Activated T-cell treated with anti-CD3 and anti-CD28 coated beads, Interleukin-2, amount 50 U/mL, for 4 hours (primary cell): Measurements from ENCODE around the gene TNFAIP2. TPM values are rescaled to one million over a fixed set of nuclear protein-coding genes. Genes with fewer than 3 reads are reported as not detected.
"Not testable (repeated sequence)": the region's sequence is repeated elsewhere in the genome, so short reads cannot be mapped to it uniquely, and the experiment has no call there.

Experiments
- ATAC-seq, 2 donors: fragments of 200-7000 bp; cut with Tn5 transposase; one replicate each; pipeline ENCODE4 v1.10.0; 2021
- DNase-seq: peaks from one replicate; pipeline ENCODE4 v3.0.0-alpha.2; 2020
- H3K27me3 Mint-ChIP-seq: one replicate; pipeline ENCODE4 v1.8.0; 2021; ENCODE audit warnings: low read depth, mixed read lengths
- H3K36me3 Mint-ChIP-seq: one replicate; pipeline ENCODE4 v1.8.0; 2022; ENCODE audit warnings: mixed read lengths; ENCODE audit not compliant: insufficient read depth
- H3K4me1 Mint-ChIP-seq: one replicate; pipeline ENCODE4 v1.8.0; 2021; ENCODE audit warnings: low read depth, mixed read lengths
- H3K4me3 Mint-ChIP-seq: one replicate; pipeline ENCODE4 v1.8.0; 2021; ENCODE audit warnings: mild to moderate bottlenecking, moderate library complexity, mixed read lengths
- H3K9me3 Mint-ChIP-seq: one replicate; pipeline ENCODE4 v1.8.0; 2021; ENCODE audit warnings: mixed read lengths
- total RNA-seq, 3 donors: library from RNA; stranded (reverse); gene quantifications; one replicate each; pipeline ENCODE4 v1.2.1, GENCODE V29; 2021

The TNFAIP2 gene
- total RNA-seq, 3 donors from 2014 or later = 1.4 to 10.4 (median 6.4) TPM

DNA sequence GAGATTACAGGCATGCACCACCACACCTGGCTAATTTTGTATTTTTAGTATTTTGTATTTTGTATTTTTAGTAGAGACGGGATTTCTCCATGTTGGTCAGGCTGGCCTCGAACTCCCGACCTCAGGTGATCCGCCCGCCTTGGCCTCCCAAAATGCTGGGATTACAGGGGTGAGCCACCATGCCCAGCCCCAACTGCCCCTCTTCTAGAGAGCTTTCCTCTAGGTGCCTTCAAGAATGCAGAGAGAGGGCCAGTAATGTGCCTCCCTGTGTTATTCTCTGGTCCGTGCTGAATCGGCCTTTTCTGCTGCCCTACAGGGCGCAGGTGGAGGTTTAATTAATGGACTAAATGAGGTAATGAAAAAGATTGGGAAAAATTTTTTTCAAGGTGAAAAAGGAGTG, 3.7 kb upstream of the TNFAIP2 start:
- H3K4me1 Mint-ChIP-seq, H3K9me3 Mint-ChIP-seq, ATAC-seq, H3K36me3 Mint-ChIP-seq, H3K4me3 Mint-ChIP-seq, DNase-seq: not testable (repeated sequence)
- peaks cover 30% of the 10 kb centered on the region for H3K27me3 Mint-ChIP-seq

DNA sequence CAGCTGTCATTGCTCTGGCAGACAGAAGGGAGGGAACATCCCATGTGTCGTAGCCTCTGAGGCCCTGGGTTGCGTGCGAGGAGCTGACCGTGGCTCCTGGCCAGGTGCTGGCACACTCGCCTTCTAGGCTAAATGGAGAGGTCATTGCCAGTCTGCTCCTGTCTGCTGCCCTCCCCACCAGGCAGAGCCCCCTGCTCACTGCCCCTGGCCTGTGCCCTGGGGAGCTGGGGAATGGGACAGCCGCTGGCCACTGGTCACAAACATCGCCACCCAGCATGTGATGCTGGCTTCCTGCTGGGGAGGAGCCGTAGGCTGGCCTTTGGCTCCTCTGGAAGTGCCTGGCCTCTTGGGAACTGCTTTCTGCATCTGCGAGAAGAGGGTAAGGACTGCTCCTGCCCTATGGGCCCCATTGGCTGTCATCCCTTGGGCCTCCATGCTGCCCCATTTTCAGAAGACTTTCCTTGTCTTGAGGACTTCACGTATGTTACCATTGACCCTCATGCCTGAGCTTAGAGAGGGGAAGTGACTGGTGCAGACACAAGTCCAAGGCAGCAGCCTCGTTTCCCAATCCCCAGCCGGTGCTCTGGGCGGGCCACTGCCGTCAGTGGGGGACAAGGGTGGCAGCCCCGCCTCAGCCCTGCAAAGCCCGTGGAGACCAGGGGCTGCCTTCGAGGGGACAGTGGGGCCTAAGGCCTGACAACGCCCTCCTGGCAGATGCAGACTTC, 2.0 kb upstream of the TNFAIP2 start:
- Mint-ChIP-seq H3K36me3 (no peaks in the 10 kb centered on the region), H3K4me3 (no peak overlapping the region), H3K27me3 (peaks cover 30% of the 10 kb centered on the region), H3K9me3 (no peaks in the 10 kb centered on the region), H3K4me1 (peaks cover 2% of the 10 kb centered on the region)
- DNase-seq (no peak), ATAC-seq (no peak)

DNA sequence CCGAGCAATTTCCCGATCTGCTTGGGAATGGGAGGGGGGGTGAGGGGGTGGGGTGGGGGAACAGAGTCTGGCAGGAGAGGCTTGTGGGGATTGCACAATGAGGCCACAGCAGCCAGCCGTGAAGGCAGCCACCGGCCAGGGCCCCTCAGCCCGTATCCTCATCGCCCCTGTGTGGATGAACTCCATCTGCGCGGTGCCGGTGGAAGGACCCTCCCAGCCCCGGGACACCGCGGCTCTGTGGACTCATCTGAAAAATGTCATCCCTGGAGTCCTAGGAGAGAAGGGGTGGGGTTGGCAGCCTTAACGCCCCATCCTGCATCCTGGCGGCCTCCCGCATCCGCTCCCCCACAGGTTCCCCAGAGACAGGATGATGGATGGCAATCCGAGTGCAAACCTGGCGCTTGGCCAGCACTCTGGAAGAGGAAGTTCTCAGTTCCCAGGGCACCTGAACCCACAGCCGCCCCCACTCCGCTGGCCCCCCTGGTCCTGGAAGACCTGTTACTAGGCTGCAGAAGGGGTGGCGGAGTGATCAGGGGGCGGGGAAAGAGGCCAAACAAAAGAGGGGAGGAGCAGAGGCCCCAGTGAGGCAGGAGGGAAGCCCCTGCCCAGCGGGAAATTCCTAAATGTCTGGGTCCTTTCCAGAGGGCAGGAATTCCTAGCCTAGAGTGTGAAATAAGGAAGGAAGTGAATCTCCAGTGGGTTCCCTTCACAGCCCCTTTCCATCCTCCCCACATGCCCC, 1.2 kb upstream of the TNFAIP2 start:
- peaks cover 2% of the 10 kb centered on the region for H3K4me1 Mint-ChIP-seq
- no peak for ATAC-seq
- peaks cover 30% of the 10 kb centered on the region for H3K27me3 Mint-ChIP-seq
- no peaks in the 10 kb centered on the region for H3K9me3 Mint-ChIP-seq
- no peaks in the 10 kb centered on the region for H3K36me3 Mint-ChIP-seq
- DNase-seq = no peak
- H3K4me3 Mint-ChIP-seq = peak overlapping the region; percentile 31

DNA sequence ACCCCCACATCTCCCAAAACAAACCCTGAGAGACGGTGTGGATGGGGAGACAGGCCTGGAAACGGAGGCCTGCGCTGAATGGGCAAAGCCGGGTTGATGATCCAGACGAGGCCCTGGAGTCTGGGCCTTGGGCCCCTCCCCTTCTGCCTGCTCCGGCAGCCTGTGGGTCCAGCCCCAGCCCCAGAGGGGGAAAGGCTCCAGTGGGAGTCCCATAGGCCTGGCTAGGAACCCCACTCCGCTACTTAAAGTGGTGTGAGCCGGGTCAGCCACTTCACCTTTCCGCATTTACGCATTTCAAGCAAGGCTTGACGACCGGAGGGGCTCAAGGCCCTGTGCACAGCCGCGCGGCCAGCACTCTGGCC, 695 bp upstream of the TNFAIP2 start:
- H3K27me3 Mint-ChIP-seq = peaks cover 30% of the 10 kb centered on the region
- no peak overlapping the region for H3K4me3 Mint-ChIP-seq
- H3K4me1 Mint-ChIP-seq = peaks cover 2% of the 10 kb centered on the region
- DNase-seq = no peak
- no peaks in the 10 kb centered on the region for H3K9me3 Mint-ChIP-seq
- H3K36me3 Mint-ChIP-seq = no peaks in the 10 kb centered on the region
- ATAC-seq = peak in 1 of 2 donors; percentile 16

DNA sequence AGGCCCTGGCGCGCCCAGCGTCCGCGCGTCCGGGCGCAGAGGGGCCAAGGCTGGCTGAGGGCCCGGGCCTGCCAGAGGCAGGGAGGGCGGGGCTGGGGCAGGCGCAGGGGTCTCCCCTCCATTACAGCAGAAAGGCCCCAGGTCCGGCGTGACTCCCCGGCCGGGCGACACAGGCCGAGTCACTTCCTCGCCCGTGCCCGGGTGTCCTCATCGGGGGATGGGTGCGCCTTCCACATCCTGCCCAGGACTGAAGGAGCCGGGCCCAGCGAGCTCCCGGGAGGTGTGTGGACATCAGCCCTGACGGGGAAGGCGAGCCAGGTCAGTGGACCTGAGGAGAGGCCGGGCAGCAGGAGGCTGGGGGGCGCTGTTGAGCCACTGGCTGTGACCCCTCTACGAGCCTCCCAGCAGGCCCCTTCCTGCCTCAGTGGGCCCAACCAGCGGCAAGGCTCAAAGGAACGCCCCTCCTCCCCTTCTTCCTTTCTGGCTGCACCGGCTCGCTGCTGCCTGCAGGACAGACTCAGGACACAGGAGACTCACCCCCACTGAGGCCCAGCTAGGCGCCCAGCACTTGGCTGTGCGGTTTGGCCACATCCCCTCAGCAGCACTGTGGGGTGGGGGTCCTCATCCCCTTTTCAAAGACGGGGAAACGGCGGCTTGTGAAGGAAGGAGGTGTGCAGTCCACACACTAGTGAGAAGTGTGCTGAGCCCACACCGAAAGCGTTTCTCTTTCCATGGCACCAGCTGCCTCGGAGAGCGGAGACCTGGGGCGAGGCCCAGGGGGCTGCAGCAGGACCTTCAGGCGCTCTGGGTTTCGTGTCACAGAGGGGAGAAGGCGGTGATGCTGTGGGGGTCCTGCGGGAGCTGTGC, 606 bp downstream of the TNFAIP2 start:
- Mint-ChIP-seq H3K9me3 (no peaks in the 10 kb centered on the region), H3K4me1 (peaks cover 2% of the 10 kb centered on the region), H3K4me3 (peak overlapping the region; percentile 29), H3K36me3 (no peaks in the 10 kb centered on the region), H3K27me3 (peaks cover 30% of the 10 kb centered on the region)
- ATAC-seq = no peak
- no peak for DNase-seq

DNA sequence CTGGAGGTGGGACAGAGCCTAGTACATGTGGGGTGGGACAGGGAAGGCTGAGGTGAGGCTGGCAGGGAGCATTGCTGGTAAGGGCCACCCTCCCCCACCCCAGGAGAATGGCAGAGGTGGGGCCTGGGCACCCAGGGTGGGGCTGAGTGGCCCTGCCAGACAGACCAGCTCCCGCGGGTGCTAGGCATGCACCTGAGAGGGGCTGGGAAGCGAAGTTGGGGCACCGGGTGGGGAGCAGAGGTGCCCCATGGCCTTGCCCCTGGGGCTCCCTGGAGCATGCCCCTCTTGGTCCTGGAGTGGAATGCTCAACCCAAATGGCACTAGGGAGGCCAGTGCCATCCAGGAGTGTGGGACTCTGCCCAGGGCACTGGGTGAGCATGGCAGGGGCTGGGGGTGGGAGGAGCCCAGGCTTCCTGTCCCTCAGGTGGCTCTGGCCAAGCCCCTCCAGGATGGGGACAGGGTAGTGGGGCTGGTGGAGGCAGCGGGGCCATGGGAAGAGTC, 1.3 kb downstream of the TNFAIP2 start:
- H3K9me3 Mint-ChIP-seq = no peaks in the 10 kb centered on the region
- ATAC-seq (no peak), DNase-seq (no peak)
- peaks cover 32% of the 10 kb centered on the region for H3K27me3 Mint-ChIP-seq
- peaks cover 2% of the 10 kb centered on the region for H3K4me1 Mint-ChIP-seq
- H3K36me3 Mint-ChIP-seq = no peaks in the 10 kb centered on the region
- H3K4me3 Mint-ChIP-seq = no peak overlapping the region

DNA sequence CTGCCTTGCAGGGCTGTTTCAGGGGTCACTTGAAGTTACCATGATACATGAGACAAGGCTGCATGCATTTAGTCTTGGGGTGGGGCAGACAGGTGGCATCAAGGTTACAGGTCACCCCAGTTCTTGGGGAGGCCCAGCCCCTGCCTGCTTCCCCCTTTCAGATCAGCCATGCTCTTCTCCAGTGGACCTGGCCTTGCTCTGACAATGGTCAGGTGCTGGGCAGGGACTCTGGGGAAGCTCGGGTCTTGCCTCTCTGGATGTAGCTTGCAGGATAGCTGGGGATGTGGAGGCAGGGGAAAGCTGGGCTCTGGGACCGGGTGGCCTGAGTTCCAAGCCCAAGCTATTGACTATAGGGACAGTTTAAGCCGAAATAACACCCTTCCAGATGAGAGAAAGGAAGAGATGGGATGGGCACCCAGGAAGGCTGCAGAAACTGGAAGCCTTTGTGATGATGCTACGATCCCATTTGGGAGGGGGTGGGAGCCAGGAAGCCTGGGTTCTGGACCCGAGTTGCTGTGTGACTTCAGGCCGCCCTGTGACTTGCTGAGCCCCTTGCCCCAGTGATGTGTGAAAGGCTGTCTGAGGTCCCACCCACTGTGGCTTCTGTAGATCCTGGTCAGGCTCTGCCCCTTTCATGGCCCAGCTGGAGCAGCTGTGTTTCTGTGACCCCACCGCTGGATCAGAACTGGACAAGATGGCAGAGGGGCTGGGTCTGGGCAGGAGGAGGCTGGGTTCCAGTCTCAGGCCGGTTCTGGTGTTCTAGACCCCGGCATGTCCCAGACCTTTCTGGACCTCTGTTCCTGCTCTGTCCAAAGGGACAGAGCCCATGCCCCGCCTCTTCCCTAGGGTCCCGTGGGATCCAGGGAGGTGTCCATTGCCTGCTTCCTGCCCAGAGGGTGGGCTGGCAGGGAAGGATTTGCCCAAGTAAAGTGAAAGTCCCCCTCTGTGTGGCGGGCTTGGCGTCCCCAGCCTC, 2.1 kb downstream of the TNFAIP2 start:
- Mint-ChIP-seq H3K27me3 (peaks cover 27% of the 10 kb centered on the region), H3K36me3 (no peaks in the 10 kb centered on the region), H3K4me3 (no peak overlapping the region), H3K9me3 (no peaks in the 10 kb centered on the region), H3K4me1 (peaks cover 2% of the 10 kb centered on the region)
- ATAC-seq (no peak), DNase-seq (no peak)

DNA sequence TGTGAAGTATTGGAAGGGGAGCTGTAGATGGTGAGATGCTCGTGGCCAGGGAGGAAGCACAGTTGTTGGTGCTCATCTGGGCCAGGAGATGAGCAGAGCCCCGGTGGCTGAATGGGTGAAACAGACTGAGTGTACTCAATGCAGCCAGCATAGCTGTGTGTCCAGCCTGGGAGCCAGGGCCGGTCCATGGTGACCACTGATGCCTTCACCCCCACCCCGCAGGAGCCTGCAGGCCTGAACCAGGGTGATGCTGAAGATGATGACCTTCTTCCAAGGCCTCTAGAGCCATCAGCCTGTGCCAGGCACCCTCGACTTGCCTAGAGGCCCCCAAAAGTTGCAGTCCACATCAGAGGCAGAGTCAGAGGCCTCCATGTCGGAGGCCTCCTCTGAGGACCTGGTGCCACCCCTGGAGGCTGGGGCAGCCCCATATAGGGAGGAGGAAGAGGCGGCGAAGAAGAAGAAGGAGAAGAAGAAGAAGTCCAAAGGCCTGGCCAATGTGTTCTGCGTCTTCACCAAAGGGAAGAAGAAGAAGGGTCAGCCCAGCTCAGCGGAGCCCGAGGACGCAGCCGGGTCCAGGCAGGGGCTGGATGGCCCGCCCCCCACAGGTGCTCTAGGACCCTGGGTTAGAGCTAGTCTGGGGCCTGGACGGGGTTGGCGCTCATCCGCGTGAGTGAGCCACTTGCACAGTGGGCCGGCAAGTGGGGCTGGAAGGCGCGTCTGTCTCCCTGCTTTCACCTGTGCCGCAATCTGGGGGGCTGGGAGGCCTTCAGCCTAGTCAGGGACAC, 3.0 kb downstream of the TNFAIP2 start:
- no peak for DNase-seq
- Mint-ChIP-seq H3K36me3 (no peaks in the 10 kb centered on the region), H3K4me1 (peaks cover 2% of the 10 kb centered on the region), H3K9me3 (no peaks in the 10 kb centered on the region), H3K4me3 (no peak overlapping the region), H3K27me3 (peaks cover 21% of the 10 kb centered on the region)
- no peak for ATAC-seq

DNA sequence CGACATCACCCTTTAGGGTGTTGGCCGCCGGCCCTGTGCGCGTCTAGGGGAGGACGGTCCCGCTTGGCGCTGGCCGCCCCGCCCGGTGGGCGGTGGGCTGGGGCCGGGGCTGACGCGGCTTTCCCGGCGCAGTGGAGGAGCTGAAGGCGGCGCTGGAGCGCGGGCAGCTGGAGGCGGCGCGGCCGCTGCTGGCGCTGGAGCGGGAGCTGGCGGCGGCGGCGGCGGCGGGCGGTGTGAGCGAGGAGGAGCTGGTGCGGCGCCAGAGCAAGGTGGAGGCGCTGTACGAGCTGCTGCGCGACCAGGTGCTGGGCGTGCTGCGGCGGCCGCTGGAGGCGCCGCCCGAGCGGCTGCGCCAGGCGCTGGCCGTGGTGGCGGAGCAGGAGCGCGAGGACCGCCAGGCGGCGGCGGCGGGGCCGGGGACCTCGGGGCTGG, 3.6 kb downstream of the TNFAIP2 start:
- DNase-seq (no peak), ATAC-seq (no peak)
- H3K9me3 Mint-ChIP-seq = no peaks in the 10 kb centered on the region
- no peaks in the 10 kb centered on the region for H3K36me3 Mint-ChIP-seq
- peaks cover 18% of the 10 kb centered on the region for H3K27me3 Mint-ChIP-seq
- no peak overlapping the region for H3K4me3 Mint-ChIP-seq
- peaks cover 2% of the 10 kb centered on the region for H3K4me1 Mint-ChIP-seq

DNA sequence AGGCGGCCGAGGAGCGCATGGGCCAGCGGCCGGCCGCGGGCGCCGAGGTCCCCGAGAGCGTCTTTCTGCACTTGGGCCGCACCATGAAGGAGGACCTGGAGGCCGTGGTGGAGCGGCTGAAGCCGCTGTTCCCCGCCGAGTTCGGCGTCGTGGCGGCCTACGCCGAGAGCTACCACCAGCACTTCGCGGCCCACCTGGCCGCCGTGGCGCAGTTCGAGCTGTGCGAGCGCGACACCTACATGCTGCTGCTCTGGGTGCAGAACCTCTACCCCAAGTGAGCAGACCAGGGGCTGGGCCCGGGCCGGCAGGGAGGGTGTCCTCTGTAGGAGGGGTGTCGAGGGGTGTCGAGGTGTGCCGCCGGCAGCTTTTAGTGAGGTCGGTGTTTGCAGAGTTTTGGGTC, 4.1 kb downstream of the TNFAIP2 start:
- H3K9me3 Mint-ChIP-seq = no peaks in the 10 kb centered on the region
- peaks cover 14% of the 10 kb centered on the region for H3K27me3 Mint-ChIP-seq
- ATAC-seq (no peak), DNase-seq (no peak)
- peaks cover 2% of the 10 kb centered on the region for H3K4me1 Mint-ChIP-seq
- H3K36me3 Mint-ChIP-seq = no peaks in the 10 kb centered on the region
- H3K4me3 Mint-ChIP-seq = no peak overlapping the region

DNA sequence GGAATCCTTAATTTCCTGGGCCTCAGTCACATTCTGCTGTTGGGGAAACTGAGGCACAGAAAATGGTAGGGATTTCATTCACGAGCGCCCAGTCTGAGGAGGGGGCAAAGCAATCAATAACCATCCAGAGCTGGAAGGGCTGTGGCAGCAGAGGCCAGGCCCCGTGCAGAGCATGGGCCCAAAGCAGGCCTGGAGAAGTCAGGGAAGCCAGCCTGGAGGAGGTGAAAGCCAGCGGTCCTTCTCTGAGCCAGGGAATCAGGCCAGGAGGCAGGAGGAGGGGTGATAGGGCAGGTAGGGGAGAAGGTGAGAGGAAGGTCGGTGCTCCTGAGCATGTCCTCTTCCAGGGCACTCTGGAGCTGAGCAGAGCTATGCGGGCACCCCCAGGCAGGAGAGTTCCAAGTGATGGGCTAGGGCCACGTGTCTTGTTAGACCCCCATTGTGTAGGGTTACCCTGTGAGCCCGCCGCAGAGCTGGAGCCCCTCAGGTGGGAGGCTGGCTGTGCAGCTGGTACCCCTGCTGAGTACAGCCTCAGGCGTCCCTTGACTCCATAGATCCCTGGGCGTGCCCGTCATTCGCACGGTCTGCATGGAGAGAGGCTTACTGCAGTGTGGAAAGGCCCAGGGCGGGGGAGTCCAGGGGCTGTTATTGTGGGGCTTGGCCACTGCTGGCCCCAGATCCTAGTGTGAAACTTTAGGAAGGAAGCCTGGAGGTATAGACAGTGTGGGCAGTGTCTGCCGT, 4.8 kb downstream of the TNFAIP2 start:
- no peak for ATAC-seq
- Mint-ChIP-seq H3K36me3 (no peaks in the 10 kb centered on the region), H3K4me3 (no peak overlapping the region), H3K9me3 (no peaks in the 10 kb centered on the region), H3K27me3 (peaks cover 14% of the 10 kb centered on the region), H3K4me1 (peaks cover 2% of the 10 kb centered on the region)
- no peak for DNase-seq

DNA sequence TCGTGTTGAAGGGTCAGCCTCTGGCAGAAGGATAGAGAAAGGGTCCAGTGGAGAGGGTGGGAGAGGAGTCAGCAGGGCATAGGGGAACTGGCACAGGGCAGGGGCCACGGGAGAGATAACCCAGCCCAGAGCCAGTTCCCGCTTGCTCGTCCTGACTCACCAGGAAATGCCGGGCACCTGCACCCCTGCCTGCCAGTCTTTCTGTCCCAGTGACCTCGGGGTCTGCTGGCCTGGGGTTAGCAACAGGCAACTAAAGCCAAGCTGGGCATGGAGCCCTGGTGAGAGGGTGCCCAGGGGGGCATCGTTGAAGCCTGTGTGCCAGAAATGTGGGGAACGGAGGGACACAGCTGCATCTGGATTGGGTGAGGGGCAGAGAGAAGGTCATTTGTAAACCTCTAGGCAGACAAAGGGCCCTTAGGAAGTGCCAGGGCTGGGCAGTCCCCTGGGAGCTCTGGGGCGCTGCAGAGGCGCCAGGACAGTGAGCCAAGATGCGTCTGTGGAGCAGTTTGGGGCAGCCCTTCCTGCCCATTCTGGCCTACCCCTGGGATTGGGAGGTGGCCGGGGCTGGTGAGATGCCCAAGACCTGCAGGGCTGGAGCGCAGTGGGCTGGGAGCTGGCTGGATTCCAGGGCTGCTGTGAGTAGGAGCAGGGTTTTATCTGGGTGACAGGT, 5.5 kb downstream of the TNFAIP2 start:
- Mint-ChIP-seq H3K27me3 (peaks cover 12% of the 10 kb centered on the region), H3K4me1 (peaks cover 2% of the 10 kb centered on the region), H3K36me3 (no peaks in the 10 kb centered on the region), H3K9me3 (no peaks in the 10 kb centered on the region), H3K4me3 (no peak overlapping the region)
- DNase-seq (no peak), ATAC-seq (no peak)
